Measurements from ENCODE around the gene TMEM258.

GRCh38 chr11:61749591-61750217 lies 42.7 kb downstream of the TMEM258 start:
- no peak for TF ChIP-seq POLR2A (IDR thresholded peaks at IDR 0.05; ENCODE audit: low read depth, low read length)
- TF ChIP-seq, protein P1, sequence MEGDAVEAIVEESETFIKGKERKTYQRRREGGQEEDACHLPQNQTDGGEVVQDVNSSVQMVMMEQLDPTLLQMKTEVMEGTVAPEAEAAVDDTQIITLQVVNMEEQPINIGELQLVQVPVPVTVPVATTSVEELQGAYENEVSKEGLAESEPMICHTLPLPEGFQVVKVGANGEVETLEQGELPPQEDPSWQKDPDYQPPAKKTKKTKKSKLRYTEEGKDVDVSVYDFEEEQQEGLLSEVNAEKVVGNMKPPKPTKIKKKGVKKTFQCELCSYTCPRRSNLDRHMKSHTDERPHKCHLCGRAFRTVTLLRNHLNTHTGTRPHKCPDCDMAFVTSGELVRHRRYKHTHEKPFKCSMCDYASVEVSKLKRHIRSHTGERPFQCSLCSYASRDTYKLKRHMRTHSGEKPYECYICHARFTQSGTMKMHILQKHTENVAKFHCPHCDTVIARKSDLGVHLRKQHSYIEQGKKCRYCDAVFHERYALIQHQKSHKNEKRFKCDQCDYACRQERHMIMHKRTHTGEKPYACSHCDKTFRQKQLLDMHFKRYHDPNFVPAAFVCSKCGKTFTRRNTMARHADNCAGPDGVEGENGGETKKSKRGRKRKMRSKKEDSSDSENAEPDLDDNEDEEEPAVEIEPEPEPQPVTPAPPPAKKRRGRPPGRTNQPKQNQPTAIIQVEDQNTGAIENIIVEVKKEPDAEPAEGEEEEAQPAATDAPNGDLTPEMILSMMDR (IDR thresholded peaks at IDR 0.05; ENCODE audit: extremely low read depth in 1 of 2, insufficient read depth in 1 of 2, low read depth in 1 of 2, low read length in 2 of 2) = no peak
